ENCODE data around the gene PARP15. TPM values are rescaled to one million over a fixed set of nuclear protein-coding genes. Genes with fewer than 3 reads are reported as not detected.

The PARP15 gene
- total RNA-seq, 2 experiments from 2014 or later = 36.6 to 38.6 TPM

DNA sequence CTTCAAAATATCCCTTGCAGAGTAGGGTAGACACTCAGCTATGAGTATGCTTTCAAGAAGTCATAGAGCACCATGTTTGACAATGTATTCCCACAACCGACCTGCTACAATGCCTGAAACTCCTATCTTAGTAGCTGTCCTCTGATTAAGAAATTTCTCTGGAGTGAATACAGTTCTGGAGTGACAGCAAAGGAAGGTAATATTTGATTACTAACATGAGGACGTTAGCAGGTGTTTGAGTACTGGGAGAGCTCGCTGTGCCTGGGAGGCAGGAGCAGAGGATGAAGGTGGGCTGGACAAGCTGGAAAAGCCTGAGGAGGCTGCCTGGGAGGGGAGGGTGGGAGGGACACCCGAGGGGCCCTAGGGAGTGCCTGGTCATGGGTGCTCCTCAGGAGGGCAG is 42.9 kb downstream of the PARP15 start:
- ATAC-seq (no peak), DNase-seq (no peak)
- Mint-ChIP-seq H3K27ac (peak overlapping the region; percentile 13), H3K4me3 (no peak overlapping the region), H3K27me3 (ENCODE audit: low read depth) (no peaks in the 10 kb centered on the region), H3K9me3 (ENCODE audit: insufficient read depth) (no peaks in the 10 kb centered on the region), H3K36me3 (ENCODE audit: low read depth) (peaks cover 70% of the 10 kb centered on the region), H3K4me1 (ENCODE audit: low read depth) (peaks cover 4% of the 10 kb centered on the region)
- ChIA-PET POLR2A (no interaction called here), CTCF (no interaction called here)

DNA sequence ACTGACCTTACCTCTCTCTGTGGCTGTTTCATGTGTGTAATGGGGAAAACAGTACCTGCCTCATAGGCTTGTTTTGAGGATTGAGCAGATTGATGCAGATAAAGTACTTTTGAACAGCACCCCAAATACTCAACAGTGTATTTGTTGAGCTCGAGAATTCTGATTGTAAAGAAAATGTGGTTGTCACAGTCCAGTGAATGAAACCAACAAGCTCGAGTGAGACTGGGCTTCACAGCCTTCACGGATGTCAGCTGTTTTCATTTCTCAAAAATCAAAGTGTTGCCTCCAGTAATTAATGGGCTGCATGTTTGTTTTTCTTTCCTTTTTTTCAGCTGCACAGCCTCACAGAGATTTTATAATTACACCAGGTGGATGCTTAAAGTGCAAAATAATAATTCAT is 43.7 kb downstream of the PARP15 start:
- H3K9me3 Mint-ChIP-seq (ENCODE audit: insufficient read depth) = no peaks in the 10 kb centered on the region
- H3K27ac Mint-ChIP-seq = no peak overlapping the region

DNA sequence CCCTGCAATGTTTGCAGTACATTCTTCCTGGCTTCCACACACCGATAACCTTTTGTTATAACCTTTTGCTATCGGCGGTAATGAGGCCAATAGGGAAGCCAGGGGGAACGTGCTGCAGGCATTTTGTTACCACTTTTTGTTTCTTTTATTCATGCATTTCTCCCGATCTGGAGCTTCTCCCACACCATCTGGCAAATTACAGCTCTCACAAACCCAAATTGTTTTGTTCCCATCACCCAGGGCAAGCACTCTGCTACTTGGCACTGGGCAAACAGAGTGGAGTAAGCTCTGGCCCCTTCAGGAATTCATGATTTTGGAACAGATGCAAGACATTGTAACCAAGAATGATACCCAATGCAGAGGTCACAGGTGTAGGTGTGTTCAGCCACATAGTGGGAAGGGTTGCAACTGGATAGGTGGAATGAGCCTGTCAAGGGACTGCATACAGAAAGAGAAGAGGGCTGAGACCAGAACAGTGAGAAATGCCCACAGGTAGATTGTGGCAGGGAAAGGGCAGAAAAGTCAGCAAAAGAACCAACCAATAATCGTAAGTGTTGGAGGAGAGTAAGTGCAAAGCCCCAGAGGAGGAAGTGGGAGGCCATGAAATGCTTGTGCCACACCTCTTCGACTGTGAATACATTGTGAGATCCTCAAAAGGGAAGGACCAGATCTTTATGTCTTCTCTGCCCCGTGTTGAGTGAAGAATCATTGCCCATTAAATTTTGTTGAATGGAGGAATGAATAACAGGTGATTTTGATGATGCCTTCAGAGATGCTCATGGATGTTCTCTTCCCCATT is 45.8 kb downstream of the PARP15 start:
- no peaks in the 10 kb centered on the region for H3K9me3 Mint-ChIP-seq (ENCODE audit: insufficient read depth)
- ChIA-PET POLR2A (no interaction called here), CTCF (no interaction called here)
- H3K36me3 Mint-ChIP-seq (ENCODE audit: low read depth) = peaks cover 73% of the 10 kb centered on the region
- no peak overlapping the region for H3K4me3 Mint-ChIP-seq
- H3K4me1 Mint-ChIP-seq (ENCODE audit: low read depth) = no peaks in the 10 kb centered on the region
- H3K27me3 Mint-ChIP-seq (ENCODE audit: low read depth) = no peaks in the 10 kb centered on the region
- ATAC-seq = no peak
- no peak for DNase-seq
- H3K27ac Mint-ChIP-seq = no peak overlapping the region

More for the DNA sequence above, 43.7 kb downstream of the PARP15 start:
- no peak for DNase-seq
- CTCF ChIA-PET = no interaction called here
- ATAC-seq = no peak
- Mint-ChIP-seq H3K4me1 (ENCODE audit: low read depth) (no peaks in the 10 kb centered on the region), H3K4me3 (no peak overlapping the region), H3K27me3 (ENCODE audit: low read depth) (no peaks in the 10 kb centered on the region), H3K36me3 (ENCODE audit: low read depth) (peaks cover 68% of the 10 kb centered on the region)
- POLR2A ChIA-PET = no interaction called here

DNA sequence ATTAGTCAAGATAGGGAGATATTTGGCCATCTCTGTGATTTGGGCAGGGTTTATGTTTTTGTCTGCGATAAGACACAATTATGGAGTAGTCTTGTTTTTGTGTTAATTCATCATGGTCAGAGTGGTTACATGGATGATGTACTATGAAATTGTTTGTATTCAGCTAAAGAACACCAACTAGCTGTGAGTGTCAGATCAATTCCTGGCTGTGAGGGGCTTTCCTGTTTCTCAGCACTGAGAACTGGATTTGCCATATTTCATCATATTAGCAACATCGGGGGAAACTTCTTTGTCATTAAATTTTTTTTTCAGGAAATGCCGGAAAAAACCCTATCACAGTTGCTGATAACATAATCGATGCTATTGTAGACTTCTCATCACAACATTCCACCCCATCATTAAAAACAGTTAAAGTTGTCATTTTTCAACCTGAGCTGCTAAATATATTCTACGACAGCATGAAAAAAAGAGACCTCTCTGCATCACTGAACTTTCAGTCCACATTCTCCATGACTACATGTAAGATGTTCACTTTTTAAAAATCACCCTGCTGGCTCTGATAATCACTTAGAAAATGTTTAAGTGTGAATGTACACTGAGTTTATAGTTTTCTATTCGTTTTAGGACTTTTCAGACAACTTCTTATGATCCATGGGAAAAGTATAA is 49.2 kb downstream of the PARP15 start:
- Mint-ChIP-seq H3K27ac (no peak overlapping the region), H3K9me3 (ENCODE audit: insufficient read depth) (no peaks in the 10 kb centered on the region), H3K4me3 (no peak overlapping the region), H3K27me3 (ENCODE audit: low read depth) (no peaks in the 10 kb centered on the region), H3K4me1 (ENCODE audit: low read depth) (no peaks in the 10 kb centered on the region), H3K36me3 (ENCODE audit: low read depth) (peaks cover 71% of the 10 kb centered on the region)
- ATAC-seq = no peak
- DNase-seq = no peak
- POLR2A ChIA-PET = no interaction called here
- CTCF ChIA-PET = interaction anchor here (0.7 kb wide), 1 partner anchor 52 kb away, joined by 3 read pairs; no protein-coding TSS in a partner anchor

DNA sequence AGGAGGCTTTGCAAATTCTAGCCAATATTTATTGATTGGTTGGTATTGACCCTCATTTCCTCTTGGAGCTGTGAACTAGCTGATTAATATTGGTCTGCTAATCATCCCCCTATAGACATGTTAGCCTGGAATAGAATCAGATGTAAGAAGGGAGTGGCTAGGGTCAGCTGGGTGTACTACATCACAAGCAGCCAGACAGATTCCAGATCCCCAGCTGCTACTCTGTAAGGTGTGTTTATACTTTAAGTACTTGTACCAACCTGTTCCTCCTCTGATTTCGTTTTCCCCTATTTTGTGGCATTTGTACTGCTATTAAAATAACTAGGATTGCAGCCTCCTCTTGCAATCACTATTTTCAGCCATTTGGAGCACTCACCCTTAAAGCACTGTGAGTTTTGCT is 49.9 kb downstream of the PARP15 start:
- peaks cover 69% of the 10 kb centered on the region for H3K36me3 Mint-ChIP-seq (ENCODE audit: low read depth)
- ATAC-seq (no peak), DNase-seq (no peak)
- H3K27me3 Mint-ChIP-seq (ENCODE audit: low read depth) = no peaks in the 10 kb centered on the region
- ChIA-PET POLR2A (no interaction called here), CTCF (no interaction called here)
- H3K27ac Mint-ChIP-seq = no peak overlapping the region
- H3K4me3 Mint-ChIP-seq = no peak overlapping the region
- no peaks in the 10 kb centered on the region for H3K4me1 Mint-ChIP-seq (ENCODE audit: low read depth)
- no peaks in the 10 kb centered on the region for H3K9me3 Mint-ChIP-seq (ENCODE audit: insufficient read depth)

DNA sequence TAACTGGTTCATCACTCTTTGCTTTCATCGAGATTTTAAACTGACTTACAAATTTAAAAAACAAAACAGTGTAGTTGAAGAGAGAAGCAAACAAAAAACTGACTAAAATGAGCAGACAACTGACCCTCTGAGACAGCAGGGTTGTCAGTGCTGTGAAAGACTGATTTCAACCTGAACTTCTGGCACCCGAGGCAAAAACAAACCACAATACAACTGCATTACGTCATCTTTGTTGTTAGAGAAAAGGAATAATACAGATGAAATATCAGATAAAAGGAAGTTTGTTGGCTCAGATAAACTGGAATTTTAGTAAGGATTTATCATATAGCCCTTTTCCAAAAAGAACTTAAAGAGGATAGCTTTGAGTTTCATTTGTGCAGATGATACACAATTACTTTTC is 51.1 kb downstream of the PARP15 start:
- DNase-seq = no peak
- Mint-ChIP-seq H3K36me3 (ENCODE audit: low read depth) (peaks cover 66% of the 10 kb centered on the region), H3K4me3 (no peak overlapping the region), H3K27me3 (ENCODE audit: low read depth) (no peaks in the 10 kb centered on the region), H3K4me1 (ENCODE audit: low read depth) (no peaks in the 10 kb centered on the region), H3K27ac (no peak overlapping the region), H3K9me3 (ENCODE audit: insufficient read depth) (no peaks in the 10 kb centered on the region)
- ATAC-seq = no peak
- ChIA-PET CTCF (no interaction called here), POLR2A (no interaction called here)

DNA sequence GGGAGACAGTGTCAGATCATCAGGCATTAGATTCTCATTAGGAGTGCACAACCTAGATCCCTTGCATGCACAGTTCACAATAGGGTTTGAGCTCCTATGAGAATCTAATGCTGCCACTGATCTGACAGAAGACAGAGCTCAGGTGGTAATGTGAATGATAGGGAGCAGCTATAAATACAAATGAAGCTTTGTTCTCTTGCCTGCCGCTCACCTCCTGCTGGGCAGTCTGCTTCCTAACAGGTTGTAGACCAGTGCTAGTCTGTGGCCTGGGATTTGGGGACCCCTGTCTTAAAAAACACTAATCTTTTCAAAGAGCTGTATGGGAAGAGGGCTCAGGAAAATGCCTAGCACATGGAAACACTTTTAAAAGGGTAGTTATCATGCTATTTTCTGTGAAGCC is 52.3 kb downstream of the PARP15 start:
- POLR2A ChIA-PET = no interaction called here
- H3K9me3 Mint-ChIP-seq (ENCODE audit: insufficient read depth) = no peaks in the 10 kb centered on the region
- H3K36me3 Mint-ChIP-seq (ENCODE audit: low read depth) = peaks cover 72% of the 10 kb centered on the region
- no peak overlapping the region for H3K4me3 Mint-ChIP-seq
- DNase-seq = no peak
- no peaks in the 10 kb centered on the region for H3K27me3 Mint-ChIP-seq (ENCODE audit: low read depth)
- no peak for ATAC-seq
- no peak overlapping the region for H3K27ac Mint-ChIP-seq
- CTCF ChIA-PET = no interaction called here
- H3K4me1 Mint-ChIP-seq (ENCODE audit: low read depth) = peaks cover 4% of the 10 kb centered on the region

DNA sequence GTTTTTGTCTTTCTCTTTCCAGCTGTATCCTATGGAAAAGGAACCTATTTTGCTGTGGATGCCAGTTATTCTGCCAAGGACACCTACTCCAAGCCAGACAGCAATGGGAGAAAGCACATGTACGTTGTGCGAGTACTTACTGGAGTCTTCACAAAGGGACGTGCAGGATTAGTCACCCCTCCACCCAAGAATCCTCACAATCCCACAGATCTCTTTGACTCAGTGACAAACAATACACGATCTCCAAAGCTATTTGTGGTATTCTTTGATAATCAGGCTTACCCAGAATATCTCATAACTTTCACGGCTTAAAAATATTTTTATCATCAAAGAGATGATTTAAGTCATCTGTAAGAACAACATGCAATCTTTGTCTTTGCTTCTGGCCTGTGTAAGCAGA is 58.3 kb downstream of the PARP15 start:
- Mint-ChIP-seq H3K27ac (no peak overlapping the region), H3K36me3 (ENCODE audit: low read depth) (peaks cover 58% of the 10 kb centered on the region), H3K27me3 (ENCODE audit: low read depth) (no peaks in the 10 kb centered on the region), H3K4me1 (ENCODE audit: low read depth) (peaks cover 4% of the 10 kb centered on the region), H3K4me3 (no peak overlapping the region), H3K9me3 (ENCODE audit: insufficient read depth) (no peaks in the 10 kb centered on the region)
- ChIA-PET POLR2A (no interaction called here), CTCF (interaction anchor here (1.1 kb wide), 1 partner anchor 61 kb away, joined by 3 read pairs; no protein-coding TSS in a partner anchor)
- no peak for ATAC-seq
- DNase-seq = no peak

DNA sequence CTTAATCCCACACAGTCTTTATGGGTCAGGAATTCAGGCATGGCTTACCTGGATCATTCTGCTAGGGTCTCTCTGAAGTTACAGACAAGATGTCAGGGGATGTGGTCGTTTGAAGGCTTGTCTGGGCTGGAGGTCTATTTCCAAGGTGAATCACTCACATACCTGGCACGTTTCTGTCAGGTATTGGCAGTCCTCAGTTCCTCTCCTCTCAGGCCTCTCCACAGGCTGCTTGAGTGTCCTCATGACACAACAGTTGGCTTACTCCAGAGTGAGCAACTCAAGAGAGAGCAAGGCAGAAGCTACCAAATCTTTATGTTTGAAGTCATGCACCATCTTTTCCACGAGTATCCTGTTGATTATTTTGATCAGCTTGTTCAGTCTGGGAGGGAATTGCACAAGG is 59.2 kb downstream of the PARP15 start:
- H3K4me3 Mint-ChIP-seq = no peak overlapping the region
- ChIA-PET CTCF (no interaction called here), POLR2A (no interaction called here)
- no peaks in the 10 kb centered on the region for H3K27me3 Mint-ChIP-seq (ENCODE audit: low read depth)
- ATAC-seq = no peak
- H3K9me3 Mint-ChIP-seq (ENCODE audit: insufficient read depth) = no peaks in the 10 kb centered on the region
- H3K36me3 Mint-ChIP-seq (ENCODE audit: low read depth) = peaks cover 57% of the 10 kb centered on the region
- DNase-seq = no peak
- H3K4me1 Mint-ChIP-seq (ENCODE audit: low read depth) = peaks cover 4% of the 10 kb centered on the region
- H3K27ac Mint-ChIP-seq = no peak overlapping the region

DNA sequence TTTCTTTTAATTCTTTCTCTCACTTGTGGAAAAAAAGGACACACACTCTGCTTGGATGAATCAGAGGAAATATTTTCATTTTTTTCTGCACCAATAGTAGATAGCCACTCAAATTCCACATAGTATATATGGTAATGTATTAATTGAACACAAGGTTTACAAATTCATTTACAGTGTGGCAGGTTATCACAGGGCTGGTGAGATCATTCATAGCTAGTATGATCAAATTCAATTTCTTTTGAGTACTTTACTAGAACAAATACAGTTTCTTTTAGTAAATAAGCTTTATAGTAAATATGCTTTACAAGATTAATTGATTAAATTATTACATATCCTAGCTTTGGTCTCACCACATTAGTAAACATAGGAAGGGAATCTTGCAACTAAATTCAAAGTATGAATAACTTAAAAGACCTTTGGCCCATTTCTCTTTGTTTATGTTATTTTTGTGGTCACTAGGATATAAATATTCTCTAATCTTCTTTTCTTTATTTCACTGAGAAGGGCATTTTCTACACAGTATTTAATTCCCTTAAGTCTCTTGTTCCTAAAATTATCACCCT is 63.1 kb downstream of the PARP15 start:
- Mint-ChIP-seq H3K9me3 (ENCODE audit: insufficient read depth) (peaks cover 3% of the 10 kb centered on the region), H3K27me3 (ENCODE audit: low read depth) (no peaks in the 10 kb centered on the region), H3K36me3 (ENCODE audit: low read depth) (peaks cover 41% of the 10 kb centered on the region), H3K27ac (no peak overlapping the region), H3K4me3 (no peak overlapping the region), H3K4me1 (ENCODE audit: low read depth) (peaks cover 32% of the 10 kb centered on the region)
- ChIA-PET CTCF (interaction anchor here (1.3 kb wide), 1 partner anchor 39 kb away, joined by 4 read pairs; no protein-coding TSS in a partner anchor), POLR2A (interaction anchor here (0.7 to 1.0 kb wide), 2 partner anchors 29 to 635 kb away, joined by 3 read pairs; no protein-coding TSS in a partner anchor)
- DNase-seq = no peak
- ATAC-seq = no peak

DNA sequence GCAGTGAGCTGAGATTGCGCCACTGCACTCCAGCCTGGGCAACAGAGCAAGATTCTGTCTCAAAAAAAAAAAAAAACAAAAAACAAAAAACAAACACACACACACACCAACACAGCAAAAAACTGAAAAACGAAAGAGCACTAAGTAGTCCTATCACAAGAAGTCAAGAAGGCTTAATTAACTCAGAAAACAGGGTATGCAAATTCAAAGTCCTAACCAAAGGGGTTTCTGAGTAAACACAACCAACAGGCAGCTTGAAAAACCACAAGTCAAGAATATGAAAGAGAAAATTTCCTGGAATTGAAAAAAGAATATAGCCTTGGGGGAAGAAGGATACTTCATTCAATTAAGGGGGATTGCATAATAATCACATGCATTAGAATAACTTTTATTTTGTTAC is 65.5 kb downstream of the PARP15 start:
- Mint-ChIP-seq H3K4me3 (peak overlapping the region; percentile 54), H3K9me3 (ENCODE audit: insufficient read depth) (peaks cover 3% of the 10 kb centered on the region), H3K4me1 (ENCODE audit: low read depth) (peaks cover 38% of the 10 kb centered on the region), H3K27ac (peak overlapping the region; percentile 84), H3K27me3 (ENCODE audit: low read depth) (peaks cover 6% of the 10 kb centered on the region), H3K36me3 (ENCODE audit: low read depth) (peaks cover 22% of the 10 kb centered on the region)
- CTCF ChIA-PET = interaction anchor here (1.1 to 1.8 kb wide), 2 partner anchors 36 to 227 kb away, joined by 4 to 7 read pairs; partner anchors contain the start of gene WDR5B
- ATAC-seq (peak; percentile 85), DNase-seq (no peak)
- POLR2A ChIA-PET = no interaction called here

All from activated CD8-positive, alpha-beta T cell treated with anti-CD3 and anti-CD28 coated beads, Interleukin-2, amount 10 ng/mL, durations not matched to agents 7 days and 5 days (primary cell).